LHCN-M2 (cell line): ENCODE data around the gene ALKBH2. TPM values are rescaled to one million over a fixed set of nuclear protein-coding genes. Genes with fewer than 3 reads are reported as not detected.

Experiments used
- total RNA-seq: library from RNA; depleted of rRNA; stranded (reverse); fragments of >200 nt; gene quantifications from 2 replicates; pipeline ENCODE4 v1.2.3, GENCODE V29; 2014; rRNA removed

Gene ALKBH2
- total RNA-seq, 1 experiment from 2014 or later = 14.8 TPM

Other genes with a start within 250 kb of the ALKBH2 start
- gene SSH1, start 235.9 kb downstream of the ALKBH2 start, total RNA-seq = 13.9 and 29.4 TPM in 2 replicates
- gene DAO, start 213.4 kb downstream of the ALKBH2 start, total RNA-seq = not detected in 2 replicates
- not detected in 2 replicates for gene SVOP, start 72.4 kb downstream of the ALKBH2 start, total RNA-seq
- 7.6 and 10.7 TPM in 2 replicates for gene USP30, start 40.9 kb downstream of the ALKBH2 start, total RNA-seq
- 76.5 and 87.1 TPM in 2 replicates for gene UNG, start 4.1 kb upstream of the ALKBH2 start, total RNA-seq
- 2.2 and 2.3 TPM in 2 replicates for gene ACACB, start 23.1 kb upstream of the ALKBH2 start, total RNA-seq
- not detected in 2 replicates for gene FOXN4, start 215.8 kb upstream of the ALKBH2 start, total RNA-seq